Keratinocyte (primary cell): ENCODE results near the gene RAP1GAP2.

ENCODE experiments used
- EZH2 ChIP-seq: IDR thresholded peaks from one replicate; pipeline ENCODE4 v1.6.1; 2012; ENCODE audit warnings: inconsistent platforms, mild to moderate bottlenecking, low read length, moderate library complexity
- TF ChIP-seq, protein P1 (sequence below), 3 experiments: IDR thresholded peaks in 1 of 3; conservative IDR thresholded peaks in 1 of 3; optimal IDR thresholded peaks in 1 of 3; 2 replicates in 2 of 3; 3 replicates in 1 of 3; pipeline versions ENCODE3 to v1.5.1; 2011; ENCODE audit warnings: low read length in 3 of 3, mild to moderate bottlenecking in 3 of 3, moderate library complexity in 2 of 3, control low read depth in 1 of 3, inconsistent platforms in 1 of 3; ENCODE audit not compliant: insufficient read depth in 2 of 3; ENCODE audit errors: extremely low read depth in 1 of 3

- TF ChIP-seq, protein P1, sequence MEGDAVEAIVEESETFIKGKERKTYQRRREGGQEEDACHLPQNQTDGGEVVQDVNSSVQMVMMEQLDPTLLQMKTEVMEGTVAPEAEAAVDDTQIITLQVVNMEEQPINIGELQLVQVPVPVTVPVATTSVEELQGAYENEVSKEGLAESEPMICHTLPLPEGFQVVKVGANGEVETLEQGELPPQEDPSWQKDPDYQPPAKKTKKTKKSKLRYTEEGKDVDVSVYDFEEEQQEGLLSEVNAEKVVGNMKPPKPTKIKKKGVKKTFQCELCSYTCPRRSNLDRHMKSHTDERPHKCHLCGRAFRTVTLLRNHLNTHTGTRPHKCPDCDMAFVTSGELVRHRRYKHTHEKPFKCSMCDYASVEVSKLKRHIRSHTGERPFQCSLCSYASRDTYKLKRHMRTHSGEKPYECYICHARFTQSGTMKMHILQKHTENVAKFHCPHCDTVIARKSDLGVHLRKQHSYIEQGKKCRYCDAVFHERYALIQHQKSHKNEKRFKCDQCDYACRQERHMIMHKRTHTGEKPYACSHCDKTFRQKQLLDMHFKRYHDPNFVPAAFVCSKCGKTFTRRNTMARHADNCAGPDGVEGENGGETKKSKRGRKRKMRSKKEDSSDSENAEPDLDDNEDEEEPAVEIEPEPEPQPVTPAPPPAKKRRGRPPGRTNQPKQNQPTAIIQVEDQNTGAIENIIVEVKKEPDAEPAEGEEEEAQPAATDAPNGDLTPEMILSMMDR (optimal IDR thresholded peaks at IDR 0.05 in 1 of 3, IDR thresholded peaks at IDR 0.05 in 1 of 3, conservative IDR thresholded peaks at IDR 0.05 in 1 of 3; ENCODE audit: extremely low read depth in 1 of 3, insufficient read depth in 2 of 3, low read length in 3 of 3), result no peak
- no peak for TF ChIP-seq EZH2
These were observed 242.7 kb downstream of the RAP1GAP2 start for GRCh38 chr17:3038941-3039340.
